Measurements from ENCODE around the gene C1orf198.

Gene C1orf198

GRCh38 chr1:230794871-230795605, 73.3 kb downstream of the C1orf198 start:
- H3K4me3 ChIP-seq (ENCODE audit: low read depth, low read length, poor library complexity, severe bottlenecking), result no peak overlapping the region
- H3K9ac ChIP-seq (ENCODE audit: low read length), result no peak overlapping the region
- H3K27me3 ChIP-seq (ENCODE audit: insufficient read depth, low read length), result no peaks in the 10 kb centered on the region
- H3K9me2 ChIP-seq (ENCODE audit: low read depth, low read length), result no peaks in the 10 kb centered on the region
- no peak overlapping the region for H2AFZ ChIP-seq (ENCODE audit: low read length)
- no peaks in the 10 kb centered on the region for H3K9me3 ChIP-seq (ENCODE audit: low read length)
- no peak overlapping the region for H3K27ac ChIP-seq (ENCODE audit: low read depth, low read length, poor library complexity, severe bottlenecking)
- no peak overlapping the region for H3K4me2 ChIP-seq (ENCODE audit: low read length)
- H4K20me1 ChIP-seq (ENCODE audit: insufficient read depth, low read length), result no peaks in the 10 kb centered on the region
- no peaks in the 10 kb centered on the region for H3K4me1 ChIP-seq (ENCODE audit: insufficient read depth, low read length, severe bottlenecking)
- TF ChIP-seq CTCF (IDR thresholded peaks at IDR 0.05; ENCODE audit: low read length), result no peak
- no peak for TF ChIP-seq EZH2 (IDR thresholded peaks at IDR 0.05; ENCODE audit: borderline replicate concordance, low read length)
- no peaks in the 10 kb centered on the region for H3K36me3 ChIP-seq (ENCODE audit: insufficient read depth, low read length)
- no peaks in the 10 kb centered on the region for H3K79me2 ChIP-seq (ENCODE audit: insufficient read depth, low read length)
- no peaks in the 10 kb centered on the region for H3F3A ChIP-seq (ENCODE audit: insufficient read depth, low read length)

- no peak overlapping the region for H3K4me3 ChIP-seq (ENCODE audit: low read depth, low read length, poor library complexity, severe bottlenecking)
- H4K20me1 ChIP-seq (ENCODE audit: insufficient read depth, low read length), result no peaks in the 10 kb centered on the region
- H3K27ac ChIP-seq (ENCODE audit: low read depth, low read length, poor library complexity, severe bottlenecking), result no peak overlapping the region
- H3K9me3 ChIP-seq (ENCODE audit: low read length), result no peaks in the 10 kb centered on the region
- TF ChIP-seq EZH2 (IDR thresholded peaks at IDR 0.05; ENCODE audit: borderline replicate concordance, low read length), result no peak
- no peak for TF ChIP-seq CTCF (IDR thresholded peaks at IDR 0.05; ENCODE audit: low read length)
- H3K4me2 ChIP-seq (ENCODE audit: low read length), result no peak overlapping the region
- H3K79me2 ChIP-seq (ENCODE audit: insufficient read depth, low read length), result no peaks in the 10 kb centered on the region
- H3F3A ChIP-seq (ENCODE audit: insufficient read depth, low read length), result no peaks in the 10 kb centered on the region
- H2AFZ ChIP-seq (ENCODE audit: low read length), result no peak overlapping the region
- no peaks in the 10 kb centered on the region for H3K36me3 ChIP-seq (ENCODE audit: insufficient read depth, low read length)
- H3K9me2 ChIP-seq (ENCODE audit: low read depth, low read length), result no peaks in the 10 kb centered on the region
- H3K9ac ChIP-seq (ENCODE audit: low read length), result no peak overlapping the region
- no peaks in the 10 kb centered on the region for H3K27me3 ChIP-seq (ENCODE audit: insufficient read depth, low read length)
- H3K4me1 ChIP-seq (ENCODE audit: insufficient read depth, low read length, severe bottlenecking), result no peaks in the 10 kb centered on the region
Observed at GRCh38 chr1:230794431-230794830, 73.9 kb downstream of the C1orf198 start.

- Histone ChIP-seq H3K4me1 (ENCODE audit: insufficient read depth, low read length, severe bottlenecking) (no peaks in the 10 kb centered on the region), H3K4me3 (ENCODE audit: low read depth, low read length, poor library complexity, severe bottlenecking) (no peak overlapping the region), H3K9ac (ENCODE audit: low read length) (no peak overlapping the region), H3K9me2 (ENCODE audit: low read depth, low read length) (no peaks in the 10 kb centered on the region), H3K36me3 (ENCODE audit: insufficient read depth, low read length) (no peaks in the 10 kb centered on the region), H3K27me3 (ENCODE audit: insufficient read depth, low read length) (no peaks in the 10 kb centered on the region), H3K27ac (ENCODE audit: low read depth, low read length, poor library complexity, severe bottlenecking) (no peak overlapping the region), H3K4me2 (ENCODE audit: low read length) (no peak overlapping the region), H3F3A (ENCODE audit: insufficient read depth, low read length) (no peaks in the 10 kb centered on the region), H3K9me3 (ENCODE audit: low read length) (no peaks in the 10 kb centered on the region), H3K79me2 (ENCODE audit: insufficient read depth, low read length) (no peaks in the 10 kb centered on the region), H4K20me1 (ENCODE audit: insufficient read depth, low read length) (no peaks in the 10 kb centered on the region), H2AFZ (ENCODE audit: low read length) (no peak overlapping the region)
- TF ChIP-seq CTCF (IDR thresholded peaks at IDR 0.05; ENCODE audit: low read length), result no peak
- TF ChIP-seq EZH2 (IDR thresholded peaks at IDR 0.05; ENCODE audit: borderline replicate concordance, low read length), result no peak
Observed at GRCh38 chr1:230793463-230793745, 74.9 kb downstream of the C1orf198 start.

Data from OCI-LY1 (cell line).